Measurements from ENCODE around the gene TRIOBP. TPM values are rescaled to one million over a fixed set of nuclear protein-coding genes. Genes with fewer than 3 reads are reported as not detected.

TRIOBP gene
- total and polyA plus RNA-seq, 2 of the 13 experiments (the other 11 are each of a cell fraction or from before 2014, with no cell fraction given) = 6.1 to 15.4 TPM

DNA sequence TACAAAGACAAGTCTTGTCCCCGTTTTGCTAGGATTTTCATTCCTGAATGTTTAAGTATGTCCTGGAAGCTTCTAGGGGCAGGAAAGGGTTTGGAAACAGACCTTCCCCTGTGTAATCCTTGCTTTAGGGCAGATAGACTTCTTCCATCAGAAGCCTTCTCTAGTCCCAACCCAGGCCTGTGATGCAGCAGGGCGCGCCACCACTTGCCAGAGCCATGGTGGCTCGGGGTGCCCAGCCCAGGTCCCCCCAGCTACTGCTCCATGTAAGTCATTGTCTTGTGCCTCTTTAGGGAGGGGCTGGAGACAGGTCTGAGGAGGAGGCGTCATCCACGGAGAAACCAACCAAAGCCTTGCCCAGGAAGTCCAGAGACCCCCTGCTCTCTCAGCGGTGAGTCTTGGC lies 6.4 kb upstream of the TRIOBP start:
- no peak overlapping the region for H2AFZ ChIP-seq (ENCODE audit: low read length)
- BruUV-seq (replicated peaks) = no TSS peak
- CTCF ChIA-PET (ENCODE audit: low intra/inter-chr PET ratio, low total read pairs) = no interaction called here
- no peaks in the 10 kb centered on the region for H3K27me3 ChIP-seq (ENCODE audit: control insufficient read depth in 1 of 2, insufficient read depth in 2 of 2, low read length in 2 of 2)
- DNase-seq (ENCODE audit: low spot score) (no peak), ATAC-seq (no peak), FAIRE-seq (no peak)
- H3K36me3 ChIP-seq (replicated peaks in 1 of 2; ENCODE audit: control insufficient read depth in 1 of 2, insufficient read depth in 2 of 2, low read length in 2 of 2) = peaks cover 14 to 38% of the 10 kb centered on the region in 2 experiments; a peak in 4 of 5 replicates
- H3K9ac ChIP-seq (ENCODE audit: insufficient read depth, low read depth, low read length) = no peak overlapping the region
- H3K9me3 ChIP-seq (ENCODE audit: low read length) = no peaks in the 10 kb centered on the region
- WGBS (ENCODE audit: low lambda C conversion rate) = 97% methylated on average over 5 of the region's 7 CpGs
- no peak overlapping the region for H3K4me2 ChIP-seq (ENCODE audit: low read depth, low read length)
- POLR2A ChIA-PET = no interaction called here
- peaks cover 13% of the 10 kb centered on the region for H3K4me1 ChIP-seq (ENCODE audit: insufficient read depth, low read length)
- no peak overlapping the region for H3K4me3 ChIP-seq (replicated peaks in 1 of 3; ENCODE audit: insufficient read depth in 1 of 3, low read depth in 2 of 3, low read length in 3 of 3)
- intact Hi-C loops (cut with micrococcal nuclease; ENCODE audit: unreplicated experiment) = no loop called here
- H4K20me1 ChIP-seq (ENCODE audit: insufficient read depth, low read length) = no peaks in the 10 kb centered on the region
- in situ Hi-C loops (cut with HindIII; ENCODE audit: extremely low pct_ligation_motif_present, low pct_unique_long_range_greater_than_20kb) = no loop called here
- TF ChIP-seq, protein P1, sequence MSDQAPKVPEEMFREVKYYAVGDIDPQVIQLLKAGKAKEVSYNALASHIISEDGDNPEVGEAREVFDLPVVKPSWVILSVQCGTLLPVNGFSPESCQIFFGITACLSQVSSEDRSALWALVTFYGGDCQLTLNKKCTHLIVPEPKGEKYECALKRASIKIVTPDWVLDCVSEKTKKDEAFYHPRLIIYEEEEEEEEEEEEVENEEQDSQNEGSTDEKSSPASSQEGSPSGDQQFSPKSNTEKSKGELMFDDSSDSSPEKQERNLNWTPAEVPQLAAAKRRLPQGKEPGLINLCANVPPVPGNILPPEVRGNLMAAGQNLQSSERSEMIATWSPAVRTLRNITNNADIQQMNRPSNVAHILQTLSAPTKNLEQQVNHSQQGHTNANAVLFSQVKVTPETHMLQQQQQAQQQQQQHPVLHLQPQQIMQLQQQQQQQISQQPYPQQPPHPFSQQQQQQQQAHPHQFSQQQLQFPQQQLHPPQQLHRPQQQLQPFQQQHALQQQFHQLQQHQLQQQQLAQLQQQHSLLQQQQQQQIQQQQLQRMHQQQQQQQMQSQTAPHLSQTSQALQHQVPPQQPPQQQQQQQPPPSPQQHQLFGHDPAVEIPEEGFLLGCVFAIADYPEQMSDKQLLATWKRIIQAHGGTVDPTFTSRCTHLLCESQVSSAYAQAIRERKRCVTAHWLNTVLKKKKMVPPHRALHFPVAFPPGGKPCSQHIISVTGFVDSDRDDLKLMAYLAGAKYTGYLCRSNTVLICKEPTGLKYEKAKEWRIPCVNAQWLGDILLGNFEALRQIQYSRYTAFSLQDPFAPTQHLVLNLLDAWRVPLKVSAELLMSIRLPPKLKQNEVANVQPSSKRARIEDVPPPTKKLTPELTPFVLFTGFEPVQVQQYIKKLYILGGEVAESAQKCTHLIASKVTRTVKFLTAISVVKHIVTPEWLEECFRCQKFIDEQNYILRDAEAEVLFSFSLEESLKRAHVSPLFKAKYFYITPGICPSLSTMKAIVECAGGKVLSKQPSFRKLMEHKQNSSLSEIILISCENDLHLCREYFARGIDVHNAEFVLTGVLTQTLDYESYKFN (CRISPR knock-in tag; conservative IDR thresholded peaks at IDR 0.05) = no peak
- no peak for TF ChIP-seq ZNF777 (CRISPR knock-in tag; IDR thresholded peaks at IDR 0.05)
- no peak for TF ChIP-seq ZSCAN21 (CRISPR knock-in tag; IDR thresholded peaks at IDR 0.05; ENCODE audit: borderline replicate concordance)
- TF ChIP-seq FOXA3 (CRISPR knock-in tag; IDR thresholded peaks at IDR 0.05) = no peak
- TF ChIP-seq, protein P2, sequence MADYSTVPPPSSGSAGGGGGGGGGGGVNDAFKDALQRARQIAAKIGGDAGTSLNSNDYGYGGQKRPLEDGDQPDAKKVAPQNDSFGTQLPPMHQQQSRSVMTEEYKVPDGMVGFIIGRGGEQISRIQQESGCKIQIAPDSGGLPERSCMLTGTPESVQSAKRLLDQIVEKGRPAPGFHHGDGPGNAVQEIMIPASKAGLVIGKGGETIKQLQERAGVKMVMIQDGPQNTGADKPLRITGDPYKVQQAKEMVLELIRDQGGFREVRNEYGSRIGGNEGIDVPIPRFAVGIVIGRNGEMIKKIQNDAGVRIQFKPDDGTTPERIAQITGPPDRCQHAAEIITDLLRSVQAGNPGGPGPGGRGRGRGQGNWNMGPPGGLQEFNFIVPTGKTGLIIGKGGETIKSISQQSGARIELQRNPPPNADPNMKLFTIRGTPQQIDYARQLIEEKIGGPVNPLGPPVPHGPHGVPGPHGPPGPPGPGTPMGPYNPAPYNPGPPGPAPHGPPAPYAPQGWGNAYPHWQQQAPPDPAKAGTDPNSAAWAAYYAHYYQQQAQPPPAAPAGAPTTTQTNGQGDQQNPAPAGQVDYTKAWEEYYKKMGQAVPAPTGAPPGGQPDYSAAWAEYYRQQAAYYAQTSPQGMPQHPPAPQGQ (CRISPR knock-in tag; IDR thresholded peaks at IDR 0.05; ENCODE audit: borderline replicate concordance) = no peak
- no peak for TF ChIP-seq KAT8 (CRISPR knock-in tag; IDR thresholded peaks at IDR 0.05)
- TF ChIP-seq, protein P3, sequence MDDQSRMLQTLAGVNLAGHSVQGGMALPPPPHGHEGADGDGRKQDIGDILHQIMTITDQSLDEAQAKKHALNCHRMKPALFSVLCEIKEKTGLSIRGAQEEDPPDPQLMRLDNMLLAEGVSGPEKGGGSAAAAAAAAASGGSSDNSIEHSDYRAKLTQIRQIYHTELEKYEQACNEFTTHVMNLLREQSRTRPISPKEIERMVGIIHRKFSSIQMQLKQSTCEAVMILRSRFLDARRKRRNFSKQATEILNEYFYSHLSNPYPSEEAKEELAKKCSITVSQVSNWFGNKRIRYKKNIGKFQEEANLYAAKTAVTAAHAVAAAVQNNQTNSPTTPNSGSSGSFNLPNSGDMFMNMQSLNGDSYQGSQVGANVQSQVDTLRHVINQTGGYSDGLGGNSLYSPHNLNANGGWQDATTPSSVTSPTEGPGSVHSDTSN (CRISPR knock-in tag; IDR thresholded peaks at IDR 0.05; ENCODE audit: borderline replicate concordance) = no peak
- TF ChIP-seq TEAD2 (CRISPR knock-in tag; IDR thresholded peaks at IDR 0.05) = no peak
- no peak for TF ChIP-seq ZNF138 (CRISPR knock-in tag; IDR thresholded peaks at IDR 0.05; ENCODE audit: low read depth)
- no peak for TF ChIP-seq TAF15 (IDR thresholded peaks at IDR 0.05; ENCODE audit: low read depth, low read length, poor library complexity, severe bottlenecking)
- TF ChIP-seq ZNF326 (CRISPR knock-in tag; IDR thresholded peaks at IDR 0.05; ENCODE audit: borderline replicate concordance) = no peak
- TF ChIP-seq GTF3A (CRISPR knock-in tag; conservative IDR thresholded peaks at IDR 0.05) = no peak
- TF ChIP-seq NCOA1 (CRISPR knock-in tag; IDR thresholded peaks at IDR 0.05) = no peak
- no peak for TF ChIP-seq MED8 (CRISPR knock-in tag; IDR thresholded peaks at IDR 0.05; ENCODE audit: insufficient replicate concordance)
- TF ChIP-seq, protein P4, sequence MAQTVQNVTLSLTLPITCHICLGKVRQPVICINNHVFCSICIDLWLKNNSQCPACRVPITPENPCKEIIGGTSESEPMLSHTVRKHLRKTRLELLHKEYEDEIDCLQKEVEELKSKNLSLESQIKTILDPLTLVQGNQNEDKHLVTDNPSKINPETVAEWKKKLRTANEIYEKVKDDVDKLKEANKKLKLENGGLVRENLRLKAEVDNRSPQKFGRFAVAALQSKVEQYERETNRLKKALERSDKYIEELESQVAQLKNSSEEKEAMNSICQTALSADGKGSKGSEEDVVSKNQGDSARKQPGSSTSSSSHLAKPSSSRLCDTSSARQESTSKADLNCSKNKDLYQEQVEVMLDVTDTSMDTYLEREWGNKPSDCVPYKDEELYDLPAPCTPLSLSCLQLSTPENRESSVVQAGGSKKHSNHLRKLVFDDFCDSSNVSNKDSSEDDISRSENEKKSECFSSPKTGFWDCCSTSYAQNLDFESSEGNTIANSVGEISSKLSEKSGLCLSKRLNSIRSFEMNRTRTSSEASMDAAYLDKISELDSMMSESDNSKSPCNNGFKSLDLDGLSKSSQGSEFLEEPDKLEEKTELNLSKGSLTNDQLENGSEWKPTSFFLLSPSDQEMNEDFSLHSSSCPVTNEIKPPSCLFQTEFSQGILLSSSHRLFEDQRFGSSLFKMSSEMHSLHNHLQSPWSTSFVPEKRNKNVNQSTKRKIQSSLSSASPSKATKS (CRISPR knock-in tag; IDR thresholded peaks at IDR 0.05) = no peak
- no peak for TF ChIP-seq HOXA9 (CRISPR knock-in tag; IDR thresholded peaks at IDR 0.05; ENCODE audit: borderline replicate concordance)
- no peak for TF ChIP-seq NR2F1 (CRISPR knock-in tag; IDR thresholded peaks at IDR 0.05)
- H3K27ac ChIP-seq (ENCODE audit: extremely low read length, insufficient read depth, low read length) = no peak overlapping the region
- peaks cover 12% of the 10 kb centered on the region for H3K79me2 ChIP-seq (ENCODE audit: insufficient read depth, low read length)
